Activated CD8-positive, alpha-beta memory T cell treated with anti-CD3 and anti-CD28 coated beads for 4 hours (primary cell): Measurements from ENCODE around the gene GUK1.

Experiments used
- DNase-seq, 2 donors: peaks; one replicate each; pipeline ENCODE4 v3.0.0-alpha.2; 2020; ENCODE audit warnings: low read depth in 2 of 2

GUK1 gene

GRCh38 chr1:228125185-228125584, 14.9 kb upstream of the GUK1 start:
- DNase-seq: no peak

GRCh38 chr1:228131766-228132165, 8.3 kb upstream of the GUK1 start:
- no peak for DNase-seq

GRCh38 chr1:228134591-228134990, 5.5 kb upstream of the GUK1 start:
- no peak for DNase-seq

- no peak for DNase-seq
These were observed 3.2 kb upstream of the GUK1 start for GRCh38 chr1:228136901-228137300.

- no peak for DNase-seq
These were observed 611 bp upstream of the GUK1 start for GRCh38 chr1:228139406-228139930.

GRCh38 chr1:228140724-228141225, 696 bp downstream of the GUK1 start:
- no peak for DNase-seq

GRCh38 chr1:228141226-228142044, 1.4 kb downstream of the GUK1 start:
- no peak for DNase-seq

GRCh38 chr1:228142155-228142691, 2.1 kb downstream of the GUK1 start:
- no peak for DNase-seq

GRCh38 chr1:228142701-228143136, 2.6 kb downstream of the GUK1 start:
- DNase-seq: no peak

- DNase-seq: no peak
These were observed 3.6 kb downstream of the GUK1 start for GRCh38 chr1:228143480-228144192.

- DNase-seq: no peak
These were observed 4.3 kb downstream of the GUK1 start for GRCh38 chr1:228144193-228144992.

GRCh38 chr1:228144993-228145343, 4.9 kb downstream of the GUK1 start:
- no peak for DNase-seq

- no peak for DNase-seq
These were observed 5.7 kb downstream of the GUK1 start for GRCh38 chr1:228145463-228146416.

- DNase-seq: no peak
These were observed 6.5 kb downstream of the GUK1 start for GRCh38 chr1:228146417-228147150.

GRCh38 chr1:228147151-228147693, 7.1 kb downstream of the GUK1 start:
- no peak for DNase-seq

GRCh38 chr1:228147768-228148167, 7.7 kb downstream of the GUK1 start:
- no peak for DNase-seq

GRCh38 chr1:228148196-228148861, 8.2 kb downstream of the GUK1 start:
- DNase-seq: no peak

- no peak for DNase-seq
These were observed 8.9 kb downstream of the GUK1 start for GRCh38 chr1:228148935-228149405.
